ENCODE measurements around the gene ATP2A1. TPM values are rescaled to one million over a fixed set of nuclear protein-coding genes. Genes with fewer than 3 reads are reported as not detected.

Gene ATP2A1
- total and polyA plus RNA-seq, 2 of the 8 experiments (the other 6 are each of a cell fraction or from before 2014, with no cell fraction given): 1.7 to 2.4 TPM

DNA sequence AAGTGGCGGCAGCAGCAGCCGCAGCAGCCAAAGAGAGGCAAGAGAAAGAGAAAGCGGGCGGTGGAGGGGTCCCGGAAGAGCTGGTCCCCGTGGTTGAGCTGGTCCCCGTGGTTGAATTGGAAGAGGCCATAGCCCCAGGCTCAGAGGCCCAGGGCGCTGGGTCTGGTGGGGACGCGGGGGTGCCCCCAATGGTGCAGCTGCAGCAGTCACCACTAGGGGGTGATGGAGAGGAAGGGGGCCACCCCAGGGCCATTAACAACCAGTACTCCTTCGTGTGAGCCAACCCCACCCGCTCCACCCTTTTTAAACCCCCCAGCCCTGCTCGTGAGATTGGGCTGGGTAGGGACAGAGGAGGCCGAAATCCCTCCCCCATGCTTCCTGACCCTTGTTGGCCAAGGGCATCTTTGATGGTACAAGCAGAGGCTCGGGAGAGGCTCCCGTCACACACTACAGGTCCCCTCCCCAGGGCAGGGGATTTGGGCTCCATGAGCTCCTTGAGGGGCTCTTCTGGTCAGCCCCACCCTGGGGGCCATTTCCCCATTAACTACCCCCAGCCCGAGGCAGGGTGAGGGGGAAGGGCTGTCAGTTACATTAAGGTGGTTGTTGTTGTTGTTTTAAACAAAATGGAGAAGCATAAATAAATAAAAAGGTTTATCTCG is 4.6 kb upstream of the ATP2A1 start (continued):
- TF ChIP-seq GABPA (IDR thresholded peaks at IDR 0.05; ENCODE audit: borderline replicate concordance, insufficient read depth, low read length): peak; percentile 48; the same call in 1 of the 2 replicates

Data from H1 (cell line).